Osteocyte (in vitro differentiated cells): ENCODE measurements around the gene TXNDC15. TPM values are rescaled to one million over a fixed set of nuclear protein-coding genes. Genes with fewer than 3 reads are reported as not detected.
"Not testable (repeated sequence)": the region's sequence is repeated elsewhere in the genome, so short reads cannot be mapped to it uniquely, and the experiment has no call there.

Experiments
- DNase-seq: peaks from one replicate; pipeline ENCODE4 v3.0.0; 2021; ENCODE audit warnings: mixed read lengths; ENCODE audit not compliant: unreplicated experiment; ENCODE audit errors: extremely low spot score
- H3K27ac Mint-ChIP-seq: one replicate; pipeline ENCODE4 v1.8.0; 2021; ENCODE audit warnings: mild to moderate bottlenecking, mixed read lengths; ENCODE audit not compliant: unreplicated experiment
- H3K27me3 Mint-ChIP-seq: one replicate; pipeline ENCODE4 v1.8.0; 2021; ENCODE audit warnings: mixed read lengths; ENCODE audit not compliant: unreplicated experiment
- H3K36me3 Mint-ChIP-seq: one replicate; pipeline ENCODE4 v1.8.0; 2021; ENCODE audit warnings: mixed read lengths; ENCODE audit not compliant: unreplicated experiment
- H3K4me1 Mint-ChIP-seq: one replicate; pipeline ENCODE4 v1.8.0; 2021; ENCODE audit warnings: mixed read lengths; ENCODE audit not compliant: unreplicated experiment
- H3K4me3 Mint-ChIP-seq: one replicate; pipeline ENCODE4 v1.8.0; 2021; ENCODE audit warnings: mild to moderate bottlenecking, moderate library complexity, mixed read lengths; ENCODE audit not compliant: unreplicated experiment
- H3K9me3 Mint-ChIP-seq: one replicate; pipeline ENCODE4 v1.8.0; 2021; ENCODE audit warnings: mixed read lengths; ENCODE audit not compliant: unreplicated experiment
- total RNA-seq: library from RNA; stranded (reverse); gene quantifications from 2 replicates; pipeline ENCODE4 v1.2.1, GENCODE V29; 2021
- TF ChIP-seq, protein P1 (sequence below): fragments of 200-600 bp; sonication (generic); IDR thresholded peaks from 2 replicates; pipeline ENCODE4 v1.5.0; 2021; ENCODE audit warnings: antibody characterized with exemption, mild to moderate bottlenecking, moderate library complexity

Gene TXNDC15
- total RNA-seq, 1 donor from 2014 or later: 68.2 TPM

DNA sequence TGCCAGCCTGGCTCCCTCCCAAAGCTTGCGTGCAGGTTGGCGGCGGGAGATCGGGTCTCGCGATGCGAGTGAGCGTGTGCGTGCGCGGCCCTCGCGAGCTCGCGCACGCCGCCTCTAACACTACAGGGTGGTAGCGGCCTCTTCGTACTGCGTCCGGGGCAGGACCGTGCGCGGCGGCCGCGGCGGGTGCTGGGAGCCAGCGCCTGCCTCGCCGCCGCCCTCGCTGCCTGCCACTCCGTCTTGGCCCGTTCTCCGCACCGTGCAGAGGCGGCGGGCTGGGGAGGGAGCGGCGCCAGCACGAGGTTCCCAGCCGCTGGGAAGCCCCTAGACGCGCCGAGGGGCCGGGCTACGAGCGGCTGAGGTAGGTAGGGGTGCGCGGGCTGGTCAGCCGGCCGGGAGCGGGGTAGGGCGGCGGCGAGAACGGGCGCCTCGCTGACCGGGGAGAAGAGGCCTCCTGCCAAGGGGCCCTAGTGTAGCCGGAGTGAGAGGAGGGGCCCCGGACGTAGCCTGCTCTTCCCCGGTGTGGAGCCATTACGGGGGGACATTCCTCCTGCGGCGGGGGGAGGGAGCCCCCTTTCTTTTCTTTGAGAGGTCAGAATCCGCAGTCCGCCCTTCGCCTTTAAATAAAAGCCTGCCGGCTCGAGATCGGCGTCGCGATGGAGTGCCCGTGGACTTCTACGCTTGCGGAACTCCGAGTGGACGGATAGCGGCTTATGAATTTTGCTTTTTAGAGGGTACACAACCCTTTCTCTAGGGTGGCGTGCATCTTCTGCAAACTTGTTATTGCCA, 28.1 kb upstream of the TXNDC15 start, which contains the start of gene C5orf24:
TSS of gene C5orf24 (plus strand) at position 117 of the 789 bp plus-strand sequence. CDS start 8,933 bp downstream, outside the sequence.
- Mint-ChIP-seq H3K4me3 (peak within 1 kb of the TSS; percentile 88), H3K27ac (peak within 1 kb of the TSS; percentile 95), H3K27me3 (no peaks in the 10 kb centered on the region), H3K9me3 (no peaks in the 10 kb centered on the region), H3K4me1 (peaks cover 41% of the 10 kb centered on the region), H3K36me3 (peaks cover 8% of the 10 kb centered on the region)
- TF ChIP-seq, protein P1, sequence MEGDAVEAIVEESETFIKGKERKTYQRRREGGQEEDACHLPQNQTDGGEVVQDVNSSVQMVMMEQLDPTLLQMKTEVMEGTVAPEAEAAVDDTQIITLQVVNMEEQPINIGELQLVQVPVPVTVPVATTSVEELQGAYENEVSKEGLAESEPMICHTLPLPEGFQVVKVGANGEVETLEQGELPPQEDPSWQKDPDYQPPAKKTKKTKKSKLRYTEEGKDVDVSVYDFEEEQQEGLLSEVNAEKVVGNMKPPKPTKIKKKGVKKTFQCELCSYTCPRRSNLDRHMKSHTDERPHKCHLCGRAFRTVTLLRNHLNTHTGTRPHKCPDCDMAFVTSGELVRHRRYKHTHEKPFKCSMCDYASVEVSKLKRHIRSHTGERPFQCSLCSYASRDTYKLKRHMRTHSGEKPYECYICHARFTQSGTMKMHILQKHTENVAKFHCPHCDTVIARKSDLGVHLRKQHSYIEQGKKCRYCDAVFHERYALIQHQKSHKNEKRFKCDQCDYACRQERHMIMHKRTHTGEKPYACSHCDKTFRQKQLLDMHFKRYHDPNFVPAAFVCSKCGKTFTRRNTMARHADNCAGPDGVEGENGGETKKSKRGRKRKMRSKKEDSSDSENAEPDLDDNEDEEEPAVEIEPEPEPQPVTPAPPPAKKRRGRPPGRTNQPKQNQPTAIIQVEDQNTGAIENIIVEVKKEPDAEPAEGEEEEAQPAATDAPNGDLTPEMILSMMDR: no peak
- peak; percentile 98 for DNase-seq

DNA sequence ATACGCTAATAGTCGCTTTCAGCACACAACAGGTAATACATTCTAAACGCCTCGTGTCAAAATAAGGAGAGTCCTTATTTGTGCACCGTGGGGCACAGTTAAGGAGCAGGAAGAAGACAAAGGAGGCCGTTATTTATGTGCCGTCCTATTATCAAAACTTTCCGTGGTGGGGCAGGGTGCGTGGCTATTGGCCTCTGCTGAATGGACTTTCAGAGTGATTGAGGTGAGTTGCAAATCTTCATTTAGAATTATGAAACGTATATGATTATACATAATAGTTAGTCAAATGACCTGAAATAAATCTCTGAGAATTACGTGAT, 27.6 kb upstream of the TXNDC15 start:
- Mint-ChIP-seq H3K9me3 (no peaks in the 10 kb centered on the region), H3K36me3 (peaks cover 10% of the 10 kb centered on the region), H3K4me3 (peak overlapping the region; percentile 88), H3K4me1 (peaks cover 47% of the 10 kb centered on the region), H3K27me3 (no peaks in the 10 kb centered on the region), H3K27ac (peak overlapping the region; percentile 95)
- no peak for DNase-seq
- TF ChIP-seq, protein P1: no peak

DNA sequence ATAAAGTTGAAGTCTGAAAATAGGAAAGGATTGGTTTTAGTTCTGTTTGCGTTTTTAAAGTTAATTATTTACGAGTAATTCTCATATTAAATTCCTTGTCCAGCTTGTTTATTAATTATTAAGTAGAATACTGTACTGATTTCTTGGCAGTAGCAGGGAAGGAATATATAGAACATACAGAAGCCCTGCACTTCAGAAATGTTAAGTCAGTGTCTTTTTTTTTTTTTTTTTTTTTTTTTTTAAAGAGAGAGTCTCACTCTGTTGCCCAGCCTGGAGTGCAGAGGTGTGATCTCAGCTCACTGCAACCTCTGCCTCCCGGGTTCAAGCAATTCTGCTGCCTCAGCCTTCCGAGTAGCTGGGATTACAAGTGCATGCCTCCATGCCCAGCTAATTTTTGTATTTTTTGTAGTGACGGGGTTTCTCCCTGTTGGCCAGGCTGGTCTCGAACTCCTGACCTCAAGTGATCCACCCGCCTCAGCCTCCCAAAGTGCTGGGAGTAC, 24.7 kb upstream of the TXNDC15 start:
- Mint-ChIP-seq H3K4me1 (peaks cover 48% of the 10 kb centered on the region), H3K4me3 (peak overlapping the region; percentile 35), H3K36me3 (peaks cover 16% of the 10 kb centered on the region)

DNA sequence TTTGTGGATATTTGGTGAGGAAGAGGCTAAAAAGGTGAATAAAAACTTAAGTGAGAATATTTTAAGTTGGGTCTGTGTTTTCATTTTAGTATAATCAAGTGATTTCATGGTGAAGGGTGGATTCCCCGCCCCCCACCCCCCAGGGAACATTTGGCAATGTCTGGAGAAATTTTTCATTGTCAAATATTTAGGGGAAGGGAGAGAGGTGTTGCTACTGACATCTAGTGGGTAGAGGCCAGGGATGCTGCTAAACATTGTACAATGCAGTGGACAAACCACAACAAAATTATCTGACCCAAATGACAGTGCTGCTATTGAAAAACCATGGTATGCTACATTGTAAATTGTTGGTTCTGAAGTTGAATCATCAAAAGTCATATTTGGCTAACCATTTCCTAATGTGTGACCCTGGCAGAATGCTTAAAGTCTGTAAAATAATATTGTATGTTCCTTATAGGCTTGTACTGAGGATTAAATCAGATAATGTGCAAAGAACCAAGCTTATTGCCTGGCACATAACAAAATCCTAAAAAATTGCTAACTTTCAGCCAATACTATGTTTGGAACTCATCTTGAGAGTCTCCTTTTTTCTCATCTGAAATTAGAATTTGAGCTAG, 22.8 kb upstream of the TXNDC15 start:
- TF ChIP-seq, protein P1: peak; percentile 65
- no peaks in the 10 kb centered on the region for H3K9me3 Mint-ChIP-seq
- no peaks in the 10 kb centered on the region for H3K27me3 Mint-ChIP-seq
- H3K4me1 Mint-ChIP-seq: peaks cover 41% of the 10 kb centered on the region
- no peak for DNase-seq
- H3K27ac Mint-ChIP-seq: peak overlapping the region; percentile 79
- H3K4me3 Mint-ChIP-seq: no peak overlapping the region
- H3K36me3 Mint-ChIP-seq: peaks cover 27% of the 10 kb centered on the region

More for the DNA sequence above, 24.7 kb upstream of the TXNDC15 start:
- H3K27me3 Mint-ChIP-seq, DNase-seq, H3K27ac Mint-ChIP-seq, H3K9me3 Mint-ChIP-seq: not testable (repeated sequence)

DNA sequence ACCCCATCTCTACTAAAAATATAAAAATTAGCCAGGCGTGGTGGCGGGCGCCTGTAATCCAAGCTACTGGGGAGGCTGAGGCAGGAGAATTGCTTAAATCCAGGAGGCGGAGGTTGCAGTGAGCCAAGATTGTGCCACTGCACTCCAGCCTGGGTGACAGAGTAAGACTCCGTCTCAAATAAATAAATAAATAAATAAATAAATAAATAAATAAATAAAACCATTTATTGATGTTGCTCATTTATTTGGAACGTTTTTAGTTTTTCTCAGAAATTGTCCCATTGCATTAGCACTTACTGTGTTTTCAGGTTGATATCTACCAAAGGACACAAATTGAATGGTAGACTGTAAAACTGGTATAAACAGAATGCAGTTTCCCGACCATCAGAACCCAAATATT, 17.7 kb upstream of the TXNDC15 start:
- not testable (repeated sequence) for H3K4me3 Mint-ChIP-seq

DNA sequence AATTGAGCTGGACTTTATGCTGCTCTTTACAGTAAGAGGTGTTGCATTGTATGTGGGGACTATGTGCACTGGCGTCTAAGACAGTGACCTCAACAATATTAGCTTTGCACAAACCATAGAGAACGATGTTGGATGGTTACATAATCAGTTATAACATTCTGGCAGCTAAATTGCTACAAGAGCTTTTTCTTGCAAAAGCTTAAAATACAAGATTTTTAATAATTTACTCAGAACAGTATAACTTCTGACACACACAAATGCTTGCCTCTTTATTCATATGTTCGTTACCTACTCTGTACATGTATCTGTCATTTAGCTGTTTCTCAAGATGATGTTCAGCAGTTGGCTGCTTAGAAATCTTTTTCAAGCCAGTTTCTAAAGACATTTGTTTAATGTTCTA, 16.8 kb upstream of the TXNDC15 start:
- Mint-ChIP-seq H3K27ac (no peak overlapping the region), H3K36me3 (peaks cover 28% of the 10 kb centered on the region), H3K9me3 (no peaks in the 10 kb centered on the region), H3K4me1 (peaks cover 4% of the 10 kb centered on the region), H3K4me3 (no peak overlapping the region), H3K27me3 (no peaks in the 10 kb centered on the region)
- TF ChIP-seq, protein P1: no peak
- DNase-seq: no peak

More for the DNA sequence above, 17.7 kb upstream of the TXNDC15 start:
- H3K9me3 Mint-ChIP-seq, H3K27ac Mint-ChIP-seq, H3K4me1 Mint-ChIP-seq, DNase-seq, H3K27me3 Mint-ChIP-seq: not testable (repeated sequence)
- peaks cover 31% of the 10 kb centered on the region for H3K36me3 Mint-ChIP-seq
